Cerebellar cortex (tissue), 1 donor: ENCODE data around the gene GSG1L.

ENCODE experiments used
- DNase-seq: peaks from one replicate; pipeline ENCODE4 v3.0.0-alpha.2; 2015; ENCODE audit warnings: low spot score

GSG1L gene

DNA sequence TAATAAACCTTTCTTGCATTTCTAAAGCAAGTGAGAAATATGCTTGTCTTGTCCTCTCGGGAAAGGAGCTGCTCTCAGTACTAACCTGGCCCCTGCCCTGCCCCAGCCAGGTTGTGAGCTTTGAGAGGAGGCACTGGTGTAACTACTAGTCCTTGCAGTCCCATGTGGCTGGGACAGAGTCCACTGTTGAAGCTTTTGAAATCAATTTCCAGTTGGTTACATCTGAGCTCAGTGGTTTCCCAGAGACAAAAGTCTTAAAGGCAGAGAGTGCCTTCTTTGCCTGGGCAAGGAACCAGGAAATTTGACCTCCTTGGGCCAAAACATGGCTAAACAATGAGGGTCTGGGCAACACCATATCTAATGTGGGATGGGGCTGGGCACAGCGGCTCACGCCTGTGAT, 48.7 kb downstream of the GSG1L start:
- no peak for DNase-seq

DNA sequence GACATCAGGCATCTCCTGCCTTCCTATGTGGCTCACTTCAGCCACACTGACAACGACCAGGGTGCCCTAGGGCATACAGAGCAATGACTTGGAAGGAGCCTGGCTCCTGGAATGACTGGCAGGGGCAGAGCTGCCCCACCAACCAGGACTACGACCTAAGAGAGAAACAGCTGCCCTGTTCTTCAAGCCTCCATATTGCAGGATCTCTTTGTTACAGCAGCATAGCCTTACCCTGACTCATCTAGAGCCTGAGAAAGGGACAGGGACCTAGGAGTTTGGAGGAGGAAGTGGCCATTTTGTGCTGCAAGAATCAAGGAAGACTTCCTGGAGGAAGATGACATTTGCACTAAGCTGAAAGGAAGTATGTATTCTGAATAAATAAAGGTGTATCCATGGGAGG, 49.6 kb downstream of the GSG1L start:
- DNase-seq = no peak

GRCh38 chr16:28013392-28013791, 50.1 kb downstream of the GSG1L start:
- no peak for DNase-seq

DNA sequence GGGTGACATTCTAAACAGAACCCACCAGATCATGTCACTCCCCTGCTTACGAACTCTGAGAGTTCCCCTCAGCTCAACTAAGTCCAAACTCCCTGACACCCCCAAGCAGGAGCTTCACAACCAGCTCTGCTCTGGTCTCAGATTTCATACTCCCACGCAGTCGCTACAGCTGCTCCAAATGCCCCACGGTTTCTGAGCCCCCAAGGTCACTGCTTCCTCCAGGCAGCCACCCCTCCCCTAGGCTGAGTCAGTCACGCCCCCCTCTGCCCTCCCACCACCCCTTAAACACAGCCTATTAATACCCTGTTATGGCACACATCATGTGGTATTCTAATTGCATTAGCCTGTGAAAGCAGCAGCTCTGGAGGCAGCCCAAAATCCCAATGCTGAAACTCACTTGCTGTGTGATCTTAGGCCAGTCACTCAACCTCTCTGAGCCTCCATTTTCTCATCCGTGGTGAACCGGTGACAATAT, 51.5 kb downstream of the GSG1L start:
- no peak for DNase-seq

GRCh38 chr16:28011223-28011622, 52.3 kb downstream of the GSG1L start:
- DNase-seq = no peak

DNA sequence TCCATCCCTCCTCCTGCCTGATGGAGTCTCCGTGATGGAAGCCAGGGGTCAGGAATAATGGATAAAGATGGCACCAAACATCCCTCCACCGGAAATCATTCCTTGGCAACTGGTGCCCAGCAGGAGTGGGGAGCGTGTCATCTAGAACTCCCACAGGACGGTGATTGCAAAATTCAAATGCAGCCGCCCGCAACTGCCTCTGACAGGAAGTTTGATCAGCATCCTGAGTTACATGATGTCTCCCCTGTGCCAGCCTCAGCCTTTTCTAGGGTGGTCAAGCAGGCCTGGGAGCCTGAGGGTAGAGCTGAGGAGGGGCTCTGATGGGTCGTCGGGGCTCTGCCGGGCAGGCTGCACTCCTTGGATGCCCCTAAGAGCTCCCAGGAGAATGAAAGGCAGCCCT, 52.8 kb downstream of the GSG1L start:
- no peak for DNase-seq

DNA sequence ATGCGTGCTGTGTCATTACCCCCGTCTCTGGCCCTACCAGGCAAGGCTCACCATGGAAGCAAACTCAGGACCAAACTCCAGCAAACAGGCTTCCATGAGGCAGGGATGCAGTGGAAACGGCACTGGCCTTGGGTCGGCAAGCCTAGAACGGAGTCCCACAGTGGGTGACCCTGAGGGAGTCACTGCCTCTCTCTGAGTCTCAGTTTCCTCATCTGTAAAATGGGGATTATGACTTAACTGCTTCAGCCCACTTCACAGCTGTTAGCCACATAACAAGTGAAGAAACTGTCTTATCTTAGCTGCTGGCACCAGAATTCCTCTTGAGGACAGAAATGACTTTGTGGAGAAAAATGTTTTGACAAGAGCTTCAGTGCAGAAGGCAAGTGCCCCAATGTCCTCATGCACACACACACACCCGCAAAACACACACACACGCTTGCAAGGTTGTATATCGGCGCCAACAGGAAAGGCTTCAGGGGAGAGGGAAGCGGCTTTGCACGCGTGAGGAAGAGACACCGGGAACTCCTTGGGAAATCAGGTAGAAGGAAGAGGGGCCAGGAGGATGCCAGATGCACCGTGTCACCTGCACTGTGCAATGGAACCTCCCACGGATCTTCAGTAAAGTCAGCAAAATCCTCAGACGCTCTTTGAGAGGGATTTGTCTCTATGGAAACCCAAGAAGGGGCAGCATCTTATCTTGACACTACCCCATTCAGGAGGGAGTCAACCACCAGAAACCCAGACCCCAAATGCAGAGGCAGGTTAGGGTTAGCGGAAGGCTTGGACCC, 53.7 kb downstream of the GSG1L start:
- no peak for DNase-seq

GRCh38 chr16:28003923-28004322, 59.6 kb downstream of the GSG1L start:
- no peak for DNase-seq

GRCh38 chr16:28003021-28003865, 60.3 kb downstream of the GSG1L start:
- no peak for DNase-seq

GRCh38 chr16:28001642-28002041, 61.9 kb downstream of the GSG1L start:
- DNase-seq = no peak

DNA sequence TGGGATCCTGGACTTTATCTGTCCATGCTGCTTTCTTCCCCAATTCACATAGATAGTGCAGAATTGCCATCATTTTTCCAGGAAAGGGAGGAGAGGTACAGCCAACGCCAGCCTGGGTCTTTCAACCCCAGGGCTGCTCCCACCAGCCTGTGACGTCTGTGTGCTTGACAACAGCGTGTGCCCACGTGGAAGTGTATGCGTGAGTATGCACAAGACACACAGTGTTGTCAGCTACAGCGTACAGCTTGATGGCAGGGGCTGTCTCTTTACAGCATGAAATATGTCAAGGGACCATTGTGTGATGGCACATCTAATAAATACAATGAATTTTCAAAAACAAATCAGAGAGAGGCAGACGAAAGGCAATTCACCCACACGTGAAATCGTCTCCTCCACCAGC, 62.3 kb downstream of the GSG1L start:
- no peak for DNase-seq

DNA sequence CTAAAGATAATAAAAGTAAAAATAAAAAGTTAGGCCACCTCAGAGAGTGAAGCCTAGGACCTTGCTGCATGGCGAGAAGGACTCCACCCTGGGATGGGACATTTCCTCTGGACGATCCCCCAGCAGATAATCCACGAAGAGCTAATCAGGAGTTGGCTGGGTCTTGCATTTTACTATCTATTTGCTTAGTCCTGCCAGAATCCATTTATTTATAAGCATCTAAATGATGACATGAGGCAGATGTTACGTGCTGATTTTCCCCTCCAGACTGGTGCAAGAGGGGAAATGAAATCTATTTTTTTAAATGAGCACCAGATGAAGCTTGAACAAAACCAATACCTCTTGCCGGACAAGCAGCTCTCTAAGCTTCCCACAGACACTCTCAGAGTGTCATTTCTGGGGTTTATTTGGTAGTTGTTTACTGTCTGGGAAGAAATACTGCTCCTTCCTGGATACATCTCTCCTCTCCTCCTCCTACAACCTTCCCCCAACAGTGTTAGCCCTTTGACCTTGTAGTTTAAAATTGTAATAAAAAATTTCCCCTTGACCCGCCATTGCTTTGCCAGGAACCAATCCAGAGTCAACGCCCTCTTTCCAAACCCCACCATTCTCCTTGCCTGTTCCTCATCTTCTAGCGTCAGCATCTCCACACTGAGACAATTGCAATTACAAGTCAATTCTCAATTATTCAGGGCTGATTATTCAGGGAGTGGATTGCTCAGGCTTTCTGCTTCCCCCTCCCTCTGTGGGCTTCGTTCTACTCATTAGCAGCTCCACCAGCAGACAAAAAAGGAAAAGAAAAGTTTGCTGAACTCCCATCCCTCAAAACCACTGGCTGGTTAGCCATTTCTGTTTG, 63.0 kb downstream of the GSG1L start:
- no peak for DNase-seq

DNA sequence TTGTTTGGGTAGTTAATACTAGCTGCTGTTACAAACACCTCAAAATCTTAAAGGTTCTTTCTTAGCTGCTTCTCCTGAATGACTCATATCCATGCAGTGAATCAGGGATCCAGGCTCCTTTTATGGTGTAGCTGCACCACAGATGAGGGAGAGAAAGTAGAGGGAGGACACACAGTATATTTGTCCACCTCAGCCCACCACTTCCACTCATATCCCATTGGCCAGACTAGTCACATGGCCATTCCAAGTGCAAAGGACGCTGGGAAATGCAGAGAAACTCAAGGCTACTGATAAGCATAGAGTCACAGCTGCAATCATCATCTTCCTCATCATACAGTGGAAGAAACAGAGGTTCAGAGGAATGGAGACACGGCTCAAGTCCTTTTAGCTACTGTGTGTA, 63.8 kb downstream of the GSG1L start:
- DNase-seq = no peak

GRCh38 chr16:27995378-27995777, 68.1 kb downstream of the GSG1L start:
- DNase-seq = no peak

DNA sequence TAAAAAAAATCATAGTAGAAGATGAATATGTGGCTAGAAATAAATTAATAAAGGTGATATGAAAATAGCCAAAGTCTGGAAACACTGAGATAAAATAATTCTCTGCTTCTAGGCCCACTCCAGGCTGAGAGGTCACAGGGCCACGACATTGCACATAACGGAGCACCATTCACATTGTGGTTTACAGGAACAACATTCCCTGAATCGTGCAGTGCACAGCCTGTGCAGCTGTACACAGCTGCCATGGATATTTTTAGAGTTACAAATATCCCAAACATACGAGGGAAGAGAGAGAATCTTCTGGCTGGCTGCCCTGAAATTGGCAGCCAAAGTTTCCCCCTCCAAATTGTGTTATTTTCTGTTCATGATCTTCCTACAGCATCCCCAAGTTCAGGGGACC, 68.8 kb downstream of the GSG1L start:
- DNase-seq = no peak

GRCh38 chr16:27993587-27993986, 69.9 kb downstream of the GSG1L start:
- DNase-seq = no peak

DNA sequence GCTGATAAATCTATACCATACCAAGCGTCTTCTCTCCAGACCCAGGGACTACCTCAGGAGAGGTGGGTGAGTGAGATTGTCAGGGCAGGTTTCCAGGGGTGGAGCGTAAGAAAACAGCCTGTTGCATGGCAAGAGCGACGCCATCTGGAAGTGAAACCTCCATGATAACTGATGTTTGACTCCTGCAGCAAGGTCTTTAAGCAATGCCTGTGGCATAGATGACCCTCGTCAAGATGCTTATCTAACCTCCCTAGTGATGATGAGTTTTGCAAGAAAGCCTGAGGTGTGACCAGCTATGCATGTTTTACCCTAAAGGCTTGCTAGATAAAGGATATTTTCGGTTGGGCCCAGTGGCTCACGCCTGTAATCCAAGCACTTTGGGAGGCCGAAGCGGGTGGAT, 71.6 kb downstream of the GSG1L start:
- no peak for DNase-seq

- DNase-seq = no peak
These were observed 77.5 kb downstream of the GSG1L start for GRCh38 chr16:27985981-27986380.

- DNase-seq = no peak
These were observed 79.4 kb downstream of the GSG1L start for GRCh38 chr16:27984121-27984520.

GRCh38 chr16:27983244-27983643, 80.3 kb downstream of the GSG1L start:
- DNase-seq = no peak

DNA sequence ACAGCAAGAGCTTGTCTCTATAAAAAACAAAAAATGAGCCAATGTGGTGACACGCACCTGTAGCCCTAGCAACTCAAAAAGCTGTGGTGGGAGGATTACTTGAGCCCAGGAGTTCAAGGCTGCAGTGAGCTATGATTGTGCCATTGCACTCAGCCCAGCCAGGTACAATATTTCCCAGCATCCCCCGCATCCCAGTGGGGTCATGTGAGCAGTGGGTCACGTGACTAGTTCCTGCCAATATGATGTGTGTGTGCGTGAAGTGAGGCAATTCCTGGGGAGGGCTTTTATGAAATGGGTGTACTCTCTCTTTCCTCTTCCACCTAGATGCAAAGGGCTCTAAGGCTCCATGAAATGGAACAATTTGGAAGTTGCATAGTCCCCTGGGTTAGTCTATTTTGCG, 81.3 kb downstream of the GSG1L start:
- no peak for DNase-seq
